T-cell (primary cell): ENCODE results near the gene ELP5. TPM values are rescaled to one million over a fixed set of nuclear protein-coding genes. Genes with fewer than 3 reads are reported as not detected.
A peak's percentile ranks its signal among the peaks of the same experiment; 100 is the strongest.

Experiments
- ATAC-seq, 4 experiments: fragments of 200-7000 bp in 3 of 4; fragments of 150-1000 bp in 1 of 4; cut with Tn5 transposase; replicated peaks in 1 of 4; 1 replicate in 3 of 4; 2 replicates in 1 of 4; pipeline ENCODE4 v1.10.0; 2021; ENCODE audit warnings: moderate library complexity in 3 of 4, mild to moderate bottlenecking in 2 of 4, moderate number of reproducible peaks in 1 of 4
- CTCF ChIA-PET, 2 donors: fragments of 300-600 bp; sonication (Branson Sonifier 250); formaldehyde crosslinking; loops; one replicate each; lab custom pipeline; 2022; ENCODE audit warnings: antibody characterized with exemption in 2 of 2; lab: Charles Lee
- POLR2A ChIA-PET, 2 donors: fragments of 300-600 bp; sonication (Branson Sonifier 250); formaldehyde crosslinking; loops; one replicate each; lab custom pipeline; 2022; ENCODE audit warnings: antibody characterized with exemption in 2 of 2; lab: Charles Lee
- DNase-seq, 35 experiments: peaks; one replicate each; pipeline versions ENCODE4 v3.0.0 to v3.0.0-alpha.2; 2013 to 2023
- H3K27ac ChIP-seq: one replicate; pipeline ENCODE4 v1.5.1; 2013; ENCODE audit warnings: low read length
- H3K27me3 ChIP-seq, 2 experiments: replicated peaks in 1 of 2; 1 replicate in 1 of 2; 2 replicates in 1 of 2; pipeline versions ENCODE4 v1.6.1 to v1.7.0; 2013; ENCODE audit warnings: low read length in 1 of 2, mixed read lengths in 1 of 2; ENCODE audit not compliant: control insufficient read depth in 2 of 2, insufficient read depth in 2 of 2; ENCODE audit errors: extremely low read depth in 1 of 2
- H3K36me3 ChIP-seq, 2 donors: 1 replicate in 1 of 2; 2 replicates in 1 of 2; pipeline versions ENCODE4 v1.6.1 to v1.7.0; 2013; ENCODE audit warnings: low read length in 1 of 2; ENCODE audit not compliant: control insufficient read depth in 2 of 2, insufficient read depth in 1 of 2; ENCODE audit errors: extremely low read depth in 1 of 2
- H3K4me1 ChIP-seq, 2 experiments: 1 replicate in 1 of 2; 2 replicates in 1 of 2; pipeline versions ENCODE4 v1.6.1 to v1.7.0; 2013; ENCODE audit warnings: low read length in 2 of 2, mixed read lengths in 1 of 2; ENCODE audit not compliant: insufficient read depth in 2 of 2, control insufficient read depth in 1 of 2; ENCODE audit errors: extremely low read depth in 1 of 2
- H3K4me3 ChIP-seq, 2 donors: 1 replicate in 1 of 2; 2 replicates in 1 of 2; pipeline versions ENCODE4 v1.5.1 to v1.7.0; 2013; ENCODE audit warnings: mild to moderate bottlenecking in 2 of 2, low read length in 1 of 2, moderate library complexity in 1 of 2; ENCODE audit not compliant: control insufficient read depth in 1 of 2; ENCODE audit errors: extremely low read depth in 1 of 2
- H3K9me3 ChIP-seq: 2 replicates; pipeline ENCODE4 v1.7.0; 2013
- H3K27ac Mint-ChIP-seq, 2 donors: one replicate each; pipeline ENCODE4 v1.8.0; 2020 to 2021; ENCODE audit warnings: mild to moderate bottlenecking in 2 of 2, mixed read lengths in 2 of 2
- H3K27me3 Mint-ChIP-seq, 2 donors: one replicate each; pipeline ENCODE4 v1.8.0; 2021 to 2022; ENCODE audit warnings: mixed read lengths in 2 of 2
- H3K36me3 Mint-ChIP-seq: one replicate; pipeline ENCODE4 v1.8.0; 2021; ENCODE audit warnings: mixed read lengths
- H3K4me1 Mint-ChIP-seq, 3 donors: one replicate each; pipeline ENCODE4 v1.8.0; 2020 to 2022; ENCODE audit warnings: mixed read lengths in 3 of 3, mild to moderate bottlenecking in 1 of 3
- H3K4me3 Mint-ChIP-seq, 3 donors: one replicate each; pipeline ENCODE4 v1.8.0; 2020 to 2022; ENCODE audit warnings: mild to moderate bottlenecking in 3 of 3, mixed read lengths in 3 of 3, moderate library complexity in 3 of 3
- H3K9me3 Mint-ChIP-seq, 3 donors: one replicate each; pipeline ENCODE4 v1.8.0; 2020 to 2022; ENCODE audit warnings: mixed read lengths in 3 of 3
- WGBS: methylation state at CpG from one replicate; pipeline ENCODE4 v1.1.5; 2013; ENCODE audit warnings: missing lambda C conversion rate; ENCODE audit not compliant: insufficient coverage; 5-methylcytosine and 5-hydroxymethylcytosine counted together
- total RNA-seq, 35 experiments: library from RNA in 6 of 35; stranded (reverse) in 6 of 35; fragments of 120-200 nt in 1 of 35; gene quantifications; one replicate each; pipeline versions ENCODE4 v1.2.1 to v1.2.4 and lab custom pipeline; 2013 to 2026

The ELP5 gene
- total RNA-seq, 5 donors from 2014 or later (not counting 1 experiment from before 2014, with no cell fraction given), result 29.8 to 35.9 (median 33.3) TPM

DNA sequence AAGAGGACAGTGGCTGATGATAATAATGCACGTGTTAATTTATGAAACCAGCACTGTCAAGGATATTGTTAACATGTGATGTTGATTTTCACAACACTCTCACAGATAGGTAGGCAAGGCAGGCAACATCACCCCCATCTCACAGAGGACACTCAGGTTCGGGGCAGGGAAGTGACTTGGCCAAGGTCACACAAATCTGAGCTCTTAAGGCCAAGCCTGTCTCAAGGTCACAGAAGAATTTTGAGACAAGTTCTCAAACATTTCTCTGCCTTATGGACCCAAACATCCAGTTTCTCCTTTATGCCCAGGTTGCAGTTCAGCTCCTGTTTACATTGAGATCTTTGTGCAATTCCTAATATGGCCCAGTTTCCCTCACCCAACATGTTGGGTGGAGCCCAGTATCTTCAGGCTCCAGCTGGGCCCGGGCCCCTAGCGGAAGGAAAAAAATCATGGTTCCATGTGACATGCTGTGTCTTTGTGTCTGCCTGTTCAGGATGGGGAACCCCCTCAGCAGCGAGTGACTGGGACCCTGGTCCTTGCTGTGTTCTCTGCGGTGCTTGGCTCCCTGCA, 30.8 kb downstream of the ELP5 start:
- Histone ChIP-seq H3K4me3 (no peak overlapping the region), H3K4me1 (peaks cover 6 to 26% of the 10 kb centered on the region in 2 experiments), H3K9me3 (no peaks in the 10 kb centered on the region), H3K27ac (no peak overlapping the region), H3K27me3 (peaks cover 0 to 70% of the 10 kb centered on the region in 2 experiments), H3K36me3 (no peaks in the 10 kb centered on the region)
- Mint-ChIP-seq H3K4me3 (peak overlapping the region in 2 of 3 donors; percentile 21 to 77), H3K36me3 (no peaks in the 10 kb centered on the region), H3K4me1 (peaks cover 16 to 34% (median 26%) of the 10 kb centered on the region in 3 donors), H3K27me3 (peaks cover 12 to 41% of the 10 kb centered on the region in 2 donors), H3K27ac (no peak overlapping the region), H3K9me3 (no peaks in the 10 kb centered on the region)
- no peak for ATAC-seq
- ChIA-PET CTCF (interaction anchor here (0.5 to 0.8 kb wide), 2 partner anchors 68 to 239 kb away, joined by 3 to 4 read pairs; no protein-coding TSS in a partner anchor), POLR2A (no interaction called here)
- DNase-seq, result no peak
- WGBS, result 81% methylated on average over 5 of the region's 6 CpGs

DNA sequence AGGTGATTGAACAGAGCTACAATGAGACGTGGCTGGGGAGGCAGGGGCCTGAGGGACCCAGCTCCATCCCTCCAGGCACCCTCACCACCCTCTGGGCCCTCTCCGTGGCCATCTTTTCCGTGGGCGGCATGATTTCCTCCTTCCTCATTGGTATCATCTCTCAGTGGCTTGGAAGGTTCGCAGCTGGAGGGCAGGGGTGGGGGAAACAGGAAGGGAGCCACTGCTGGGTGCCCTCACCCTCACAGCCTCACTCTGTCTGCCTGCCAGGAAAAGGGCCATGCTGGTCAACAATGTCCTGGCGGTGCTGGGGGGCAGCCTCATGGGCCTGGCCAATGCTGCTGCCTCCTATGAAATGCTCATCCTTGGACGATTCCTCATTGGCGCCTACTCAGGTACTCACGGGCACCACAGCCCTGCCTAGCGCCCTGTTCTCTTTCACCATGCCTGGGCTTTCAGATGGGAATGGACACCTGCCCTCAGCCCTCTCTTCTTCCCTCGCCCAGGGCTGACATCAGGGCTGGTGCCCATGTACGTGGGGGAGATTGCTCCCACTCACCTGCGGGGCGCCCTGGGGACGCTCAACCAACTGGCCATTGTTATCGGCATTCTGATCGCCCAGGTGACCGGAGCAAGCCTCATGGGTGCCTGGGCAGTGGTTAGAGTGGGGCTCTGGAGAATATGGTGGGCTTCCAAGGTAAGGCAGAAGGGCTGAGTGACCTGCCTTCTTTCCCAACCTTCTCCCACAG, 31.6 kb downstream of the ELP5 start:
- Mint-ChIP-seq H3K4me3 (peak overlapping the region in 1 of 3 donors; percentile 77), H3K4me1 (peaks cover 16 to 34% (median 26%) of the 10 kb centered on the region in 3 donors), H3K27me3 (peaks cover 19 to 45% of the 10 kb centered on the region in 2 donors), H3K9me3 (no peaks in the 10 kb centered on the region), H3K36me3 (no peaks in the 10 kb centered on the region), H3K27ac (no peak overlapping the region)
- CTCF ChIA-PET, result interaction anchor here in 1 of 2 donors (0.5 kb wide), 1 partner anchor 808 kb away, joined by 3 read pairs; no protein-coding TSS in a partner anchor
- Histone ChIP-seq H3K36me3 (no peaks in the 10 kb centered on the region), H3K27me3 (peaks cover 0 to 74% of the 10 kb centered on the region in 2 experiments), H3K4me1 (peaks cover 6 to 26% of the 10 kb centered on the region in 2 experiments), H3K4me3 (no peak overlapping the region), H3K27ac (no peak overlapping the region), H3K9me3 (no peaks in the 10 kb centered on the region)
- ATAC-seq (no peak), DNase-seq (no peak)
- 77% methylated on average over 4 of the region's 18 CpGs for WGBS
- POLR2A ChIA-PET, result no interaction called here

DNA sequence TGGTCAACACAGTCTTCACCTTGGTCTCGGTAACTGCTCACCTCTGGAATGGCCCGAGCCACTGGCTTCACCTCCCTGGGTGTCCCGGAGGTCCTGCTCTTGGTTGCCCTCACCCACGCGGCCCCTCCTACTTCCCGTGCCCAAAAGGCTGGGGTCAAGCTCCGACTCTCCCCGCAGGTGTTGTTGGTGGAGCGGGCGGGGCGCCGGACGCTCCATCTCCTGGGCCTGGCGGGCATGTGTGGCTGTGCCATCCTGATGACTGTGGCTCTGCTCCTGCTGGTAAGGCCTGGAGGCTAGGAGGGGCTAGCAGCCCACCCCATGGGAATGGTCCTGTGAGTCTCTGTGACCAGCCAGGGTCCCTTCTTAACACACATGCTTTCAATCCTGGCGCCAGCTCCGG, 32.9 kb downstream of the ELP5 start:
- Histone ChIP-seq H3K9me3 (no peaks in the 10 kb centered on the region), H3K4me1 (peaks cover 6 to 26% of the 10 kb centered on the region in 2 experiments), H3K4me3 (no peak overlapping the region), H3K27me3 (peaks cover 0 to 84% of the 10 kb centered on the region in 2 experiments), H3K27ac (no peak overlapping the region), H3K36me3 (no peaks in the 10 kb centered on the region)
- H3K9me3 Mint-ChIP-seq, result no peaks in the 10 kb centered on the region
- H3K27ac Mint-ChIP-seq, result no peak overlapping the region
- H3K27me3 Mint-ChIP-seq, result peaks cover 19 to 48% of the 10 kb centered on the region in 2 donors
- no peak for ATAC-seq
- no peak overlapping the region for H3K4me3 Mint-ChIP-seq
- DNase-seq, result no peak
- ChIA-PET CTCF (interaction anchor here in 1 of 2 donors (1.1 kb wide), 1 partner anchor 13 kb away, joined by 7 read pairs; no protein-coding TSS in a partner anchor), POLR2A (no interaction called here)
- H3K36me3 Mint-ChIP-seq, result no peaks in the 10 kb centered on the region
- WGBS, result 98% methylated on average over 13 of the region's 16 CpGs
- H3K4me1 Mint-ChIP-seq, result peaks cover 16 to 32% (median 25%) of the 10 kb centered on the region in 3 donors

DNA sequence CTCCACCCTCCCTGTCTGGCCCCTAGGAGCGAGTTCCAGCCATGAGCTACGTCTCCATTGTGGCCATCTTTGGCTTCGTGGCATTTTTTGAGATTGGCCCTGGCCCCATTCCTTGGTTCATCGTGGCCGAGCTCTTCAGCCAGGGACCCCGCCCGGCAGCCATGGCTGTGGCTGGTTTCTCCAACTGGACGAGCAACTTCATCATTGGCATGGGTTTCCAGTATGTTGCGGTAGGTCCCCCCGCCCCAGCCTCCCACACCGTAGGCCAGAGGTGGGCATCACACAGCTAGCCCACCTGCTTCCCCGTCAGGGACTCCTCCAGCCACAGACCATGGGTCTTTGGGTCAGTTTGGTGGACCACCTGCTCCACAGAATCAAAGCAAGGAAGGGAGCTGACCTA, 33.7 kb downstream of the ELP5 start:
- Mint-ChIP-seq H3K4me3 (no peak overlapping the region), H3K27me3 (peaks cover 16 to 51% of the 10 kb centered on the region in 2 donors), H3K9me3 (no peaks in the 10 kb centered on the region), H3K4me1 (peaks cover 13 to 25% (median 17%) of the 10 kb centered on the region in 3 donors), H3K27ac (no peak overlapping the region), H3K36me3 (no peaks in the 10 kb centered on the region)
- Histone ChIP-seq H3K9me3 (no peaks in the 10 kb centered on the region), H3K36me3 (no peaks in the 10 kb centered on the region), H3K4me1 (peaks cover 6 to 20% of the 10 kb centered on the region in 2 experiments), H3K27ac (no peak overlapping the region), H3K27me3 (peaks cover 0 to 89% of the 10 kb centered on the region in 2 experiments), H3K4me3 (no peak overlapping the region)
- ChIA-PET CTCF (interaction anchor here in 1 of 2 donors (1.1 kb wide), 1 partner anchor 12 kb away, joined by 7 read pairs; no protein-coding TSS in a partner anchor), POLR2A (no interaction called here)
- DNase-seq, result no peak
- WGBS, result 81% methylated on average over 12 of the region's 12 CpGs
- ATAC-seq, result no peak

DNA sequence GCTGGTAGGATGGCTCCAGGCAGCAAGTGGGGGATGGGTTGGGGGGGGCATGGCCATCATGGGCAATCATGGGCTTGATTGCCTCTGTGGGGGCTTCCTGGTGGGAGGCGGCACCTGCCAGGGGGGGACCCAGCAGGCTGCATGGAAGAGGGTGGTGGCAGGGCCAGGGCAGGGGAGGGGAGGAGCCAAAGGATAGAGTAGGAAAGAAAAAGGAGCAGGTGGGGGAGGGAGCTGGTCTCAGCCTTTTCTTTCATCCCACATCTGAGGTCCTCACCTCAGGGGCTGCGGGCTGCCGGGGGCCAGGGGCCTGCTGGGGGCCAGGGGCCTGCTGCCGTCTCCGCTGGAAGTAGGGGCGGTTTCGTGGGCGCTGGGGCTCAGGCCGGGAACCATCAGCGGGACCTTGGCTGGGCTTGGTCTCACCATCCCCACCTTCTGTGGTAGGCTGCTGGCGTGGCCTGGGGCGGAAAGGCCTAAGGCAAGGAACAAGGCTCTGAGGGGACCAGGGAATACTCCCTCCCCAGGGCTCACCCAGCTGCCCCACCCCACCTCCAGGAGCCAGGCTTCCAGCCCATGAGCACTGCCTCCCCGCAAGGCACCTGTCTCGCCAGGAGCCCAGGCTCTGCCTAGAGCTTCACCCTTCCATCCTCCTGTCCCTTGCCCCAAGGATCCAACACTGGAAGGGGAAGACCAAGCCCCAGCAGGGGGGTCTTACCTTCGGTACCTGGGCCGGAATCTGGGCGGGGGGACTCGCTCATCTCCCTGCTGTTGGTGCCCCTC, 37.4 kb downstream of the ELP5 start:
- peaks cover 7 to 38% of the 10 kb centered on the region in 2 donors for H3K27me3 Mint-ChIP-seq
- H3K4me3 Mint-ChIP-seq, result no peak overlapping the region
- ChIA-PET CTCF (no interaction called here), POLR2A (no interaction called here)
- peaks cover 5 to 8% (median 6%) of the 10 kb centered on the region in 3 donors for H3K4me1 Mint-ChIP-seq
- peaks cover 4 to 83% of the 10 kb centered on the region in 2 experiments for H3K27me3 ChIP-seq
- WGBS, result 75% methylated on average over 5 of the region's 18 CpGs
- ATAC-seq, result no peak
- no peaks in the 10 kb centered on the region for H3K9me3 ChIP-seq
- no peak overlapping the region for H3K27ac Mint-ChIP-seq
- H3K9me3 Mint-ChIP-seq, result no peaks in the 10 kb centered on the region
- no peaks in the 10 kb centered on the region for H3K36me3 ChIP-seq
- no peak for DNase-seq
- H3K4me3 ChIP-seq, result no peak overlapping the region
- no peaks in the 10 kb centered on the region for H3K36me3 Mint-ChIP-seq
- no peak overlapping the region for H3K27ac ChIP-seq
- peaks cover 0 to 9% of the 10 kb centered on the region in 2 experiments for H3K4me1 ChIP-seq

DNA sequence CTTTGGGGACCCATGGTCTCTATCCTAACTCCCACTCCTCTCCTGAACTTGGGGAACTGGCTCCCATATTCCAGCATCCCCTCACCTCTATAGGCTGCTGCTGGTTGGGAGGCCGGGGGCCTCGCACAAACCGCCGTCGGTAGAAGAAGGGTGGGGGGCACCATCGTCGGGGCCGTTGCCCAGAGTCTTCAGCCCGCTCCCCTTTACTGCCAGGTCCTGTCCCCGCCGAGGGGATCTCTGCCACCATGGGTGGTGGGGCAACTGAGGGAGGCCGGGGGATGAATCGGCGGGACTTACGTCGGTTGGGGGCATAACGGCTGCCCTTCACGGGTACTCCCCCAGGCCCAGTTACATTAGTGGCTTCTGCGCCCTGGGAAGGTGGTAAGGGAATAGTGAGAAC, 38.2 kb downstream of the ELP5 start:
- Mint-ChIP-seq H3K36me3 (no peaks in the 10 kb centered on the region), H3K4me3 (no peak overlapping the region), H3K9me3 (no peaks in the 10 kb centered on the region), H3K4me1 (peaks cover 9 to 12% (median 9%) of the 10 kb centered on the region in 3 donors), H3K27me3 (peaks cover 7 to 37% of the 10 kb centered on the region in 2 donors), H3K27ac (no peak overlapping the region)
- DNase-seq, result no peak
- no peaks in the 10 kb centered on the region for H3K36me3 ChIP-seq
- no peak for ATAC-seq
- H3K27me3 ChIP-seq, result peaks cover 4 to 81% of the 10 kb centered on the region in 2 experiments
- 89% methylated on average over 7 of the region's 19 CpGs for WGBS
- peaks cover 0 to 14% of the 10 kb centered on the region in 2 experiments for H3K4me1 ChIP-seq
- H3K27ac ChIP-seq, result no peak overlapping the region
- ChIA-PET CTCF (interaction anchor here in 1 of 2 donors (0.6 kb wide), 1 partner anchor 390 kb away, joined by 6 read pairs; no protein-coding TSS in a partner anchor), POLR2A (no interaction called here)
- no peak overlapping the region for H3K4me3 ChIP-seq
- H3K9me3 ChIP-seq, result no peaks in the 10 kb centered on the region
